Thyroid gland (tissue), 4 donors: ENCODE data around the gene RNASE4. TPM values are rescaled to one million over a fixed set of nuclear protein-coding genes. Genes with fewer than 3 reads are reported as not detected.
A peak's percentile ranks its signal among the peaks of the same experiment; 100 is the strongest.

Source experiments
- DNase-seq, 2 donors: peaks; one replicate each; pipeline ENCODE4 v3.0.0-alpha.2; 2019
- H3K27ac ChIP-seq, 3 donors: fragments of 200-600 bp; sonication (generic); 1 replicate in 2 of 3; 2 replicates in 1 of 3; pipeline ENCODE4 v1.5.1; 2016 to 2019; ENCODE audit warnings: mild to moderate bottlenecking in 1 of 3, moderate library complexity in 1 of 3
- H3K27me3 ChIP-seq: fragments of 200-600 bp; sonication (generic); one replicate; pipeline ENCODE4 v1.5.1; 2019
- H3K36me3 ChIP-seq, 2 donors: fragments of 200-600 bp; sonication (generic); one replicate each; pipeline ENCODE4 v1.5.1; 2016 to 2019
- H3K4me1 ChIP-seq, 2 donors: fragments of 200-600 bp; sonication (generic); one replicate each; pipeline ENCODE4 v1.5.1; 2017 to 2019
- H3K4me3 ChIP-seq, 3 donors: fragments of 200-600 bp; sonication (generic); replicated peaks in 1 of 3; 1 replicate in 2 of 3; 2 replicates in 1 of 3; pipeline ENCODE4 v1.5.1; 2016; ENCODE audit warnings: mild to moderate bottlenecking in 1 of 3
- H3K9me3 ChIP-seq: fragments of 200-600 bp; sonication (generic); one replicate; pipeline ENCODE4 v1.5.1; 2017
- POLR2A ChIP-seq, 2 donors: fragments of 450-650 bp; IDR thresholded peaks; one replicate each; pipeline ENCODE4 v1.6.1; 2017; ENCODE audit warnings: antibody characterized with exemption in 2 of 2, mild to moderate bottlenecking in 2 of 2, moderate library complexity in 1 of 2
- WGBS, 2 donors: methylation state at CpG; one replicate each; pipeline ENCODE4 v1.1.5; 2017; 5-methylcytosine and 5-hydroxymethylcytosine counted together
- intact Hi-C: fragments of 100-400 bp; cut with DNase I; formaldehyde crosslinking; loops from one replicate; pipeline ENCODE4 v1.15.1; 2023
- total RNA-seq, 4 donors: library from RNA; depleted of rRNA; stranded (reverse); fragments of >200 nt; gene quantifications; one replicate each; pipeline ENCODE4 v1.2.3, GENCODE V29; 2016
- TF ChIP-seq, protein P1 (sequence below), 6 experiments: fragments of 200-600 bp in 3 of 6; fragments of 450-650 bp in 3 of 6; sonication (generic) in 3 of 6; IDR thresholded peaks; one replicate each; pipeline ENCODE4 v1.5.1; 2016 to 2019; ENCODE audit warnings: antibody characterized with exemption in 6 of 6, mild to moderate bottlenecking in 2 of 6, inconsistent platforms in 1 of 6, moderate library complexity in 1 of 6

The RNASE4 gene
- total RNA-seq, 4 donors from 2014 or later, result 15.5 to 58.9 (median 45.8) TPM

DNA sequence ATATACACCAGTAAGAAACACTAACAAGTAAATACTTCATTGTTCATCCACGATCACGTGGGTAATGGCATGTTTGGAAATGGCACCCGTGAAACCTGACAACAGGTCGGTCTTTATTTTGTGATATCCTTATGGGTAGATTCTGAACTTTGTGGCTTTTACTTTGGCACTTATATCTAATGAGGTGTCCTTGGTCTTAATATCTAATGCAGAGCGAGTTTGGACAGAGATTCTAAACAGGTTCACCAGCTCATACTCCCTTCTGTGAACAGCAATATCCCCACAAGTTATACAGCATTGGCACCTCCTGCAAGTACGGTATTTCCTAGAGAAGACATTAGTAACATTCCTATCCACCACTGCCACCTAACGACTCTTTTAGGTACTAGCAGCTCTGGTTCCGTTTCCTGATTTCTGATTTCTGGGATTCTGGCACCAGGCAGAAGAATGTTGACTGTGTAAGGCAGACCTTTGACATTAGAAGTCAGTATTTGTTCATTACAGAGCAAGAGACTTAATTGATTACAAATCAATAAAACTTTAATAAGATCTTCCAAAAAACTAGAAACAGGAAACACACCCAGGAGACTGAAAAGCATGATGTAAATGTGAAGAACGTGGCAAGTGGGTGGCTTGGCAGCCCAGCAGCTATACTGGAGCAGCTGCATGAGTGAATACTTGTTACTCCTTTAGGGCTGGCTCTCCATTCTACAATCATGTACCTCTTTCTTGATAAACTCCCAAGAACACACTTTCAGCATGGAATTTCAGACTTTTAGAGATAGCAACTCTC is 6.7 kb downstream of the RNASE4 start:
- 28 to 31% methylated on average over 9 of the region's 9 CpGs for WGBS, 2 donors
- Histone ChIP-seq H3K4me1 (peaks cover 0 to 3% of the 10 kb centered on the region in 2 donors), H3K27me3 (no peaks in the 10 kb centered on the region), H3K9me3 (no peaks in the 10 kb centered on the region), H3K4me3 (no peak overlapping the region), H3K27ac (peak overlapping the region in 1 of 3 donors; percentile 31), H3K36me3 (no peaks in the 10 kb centered on the region)
- TF ChIP-seq POLR2A (IDR thresholded peaks at IDR 0.05), result no peak
- TF ChIP-seq, protein P1, sequence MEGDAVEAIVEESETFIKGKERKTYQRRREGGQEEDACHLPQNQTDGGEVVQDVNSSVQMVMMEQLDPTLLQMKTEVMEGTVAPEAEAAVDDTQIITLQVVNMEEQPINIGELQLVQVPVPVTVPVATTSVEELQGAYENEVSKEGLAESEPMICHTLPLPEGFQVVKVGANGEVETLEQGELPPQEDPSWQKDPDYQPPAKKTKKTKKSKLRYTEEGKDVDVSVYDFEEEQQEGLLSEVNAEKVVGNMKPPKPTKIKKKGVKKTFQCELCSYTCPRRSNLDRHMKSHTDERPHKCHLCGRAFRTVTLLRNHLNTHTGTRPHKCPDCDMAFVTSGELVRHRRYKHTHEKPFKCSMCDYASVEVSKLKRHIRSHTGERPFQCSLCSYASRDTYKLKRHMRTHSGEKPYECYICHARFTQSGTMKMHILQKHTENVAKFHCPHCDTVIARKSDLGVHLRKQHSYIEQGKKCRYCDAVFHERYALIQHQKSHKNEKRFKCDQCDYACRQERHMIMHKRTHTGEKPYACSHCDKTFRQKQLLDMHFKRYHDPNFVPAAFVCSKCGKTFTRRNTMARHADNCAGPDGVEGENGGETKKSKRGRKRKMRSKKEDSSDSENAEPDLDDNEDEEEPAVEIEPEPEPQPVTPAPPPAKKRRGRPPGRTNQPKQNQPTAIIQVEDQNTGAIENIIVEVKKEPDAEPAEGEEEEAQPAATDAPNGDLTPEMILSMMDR (IDR thresholded peaks at IDR 0.05), result peak; percentile 55 to 88 (median 82)
- peak; percentile 37 to 42 for DNase-seq
- intact Hi-C loops, result loop anchor here (10.0 kb wide), 1 partner anchor 156 kb away; no protein-coding TSS in a partner anchor

GRCh38 chr14:20692116-20692751 is 7.9 kb downstream of the RNASE4 start:
- intact Hi-C loops, result loop anchor here (10.0 kb wide), 1 partner anchor 157 kb away; no protein-coding TSS in a partner anchor
- no peak for TF ChIP-seq POLR2A (IDR thresholded peaks at IDR 0.05)
- TF ChIP-seq, protein P1 (IDR thresholded peaks at IDR 0.05), result no peak
- WGBS, 2 donors, result 92 to 95% methylated on average over 7 of the region's 7 CpGs

DNA sequence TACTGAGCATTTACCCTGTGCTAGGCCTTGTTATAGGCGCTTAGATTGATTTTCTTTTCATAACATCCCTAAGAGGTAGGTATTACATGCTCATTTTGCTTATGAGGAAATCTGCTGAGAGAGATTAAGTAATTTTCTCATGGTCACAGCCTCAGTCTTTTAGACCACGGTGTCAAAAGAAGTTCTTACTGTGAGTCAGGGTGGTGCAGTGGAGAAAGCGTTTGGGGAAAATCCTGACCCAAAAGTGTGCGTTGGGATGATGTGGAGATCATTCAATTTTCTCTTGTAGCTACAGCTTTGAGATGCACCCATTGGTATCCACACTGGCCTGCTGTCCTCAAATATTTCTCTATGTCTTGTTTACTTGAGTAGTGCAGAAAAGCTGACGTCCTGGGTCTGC is 12.4 kb downstream of the RNASE4 start:
- no peaks in the 10 kb centered on the region for H3K4me1 ChIP-seq
- H3K4me3 ChIP-seq, result no peak overlapping the region
- no peaks in the 10 kb centered on the region for H3K9me3 ChIP-seq
- intact Hi-C loops, result loop anchor here (10.0 kb wide), 1 partner anchor 162 kb away; no protein-coding TSS in a partner anchor
- no peak overlapping the region for H3K27ac ChIP-seq
- TF ChIP-seq, protein P1 (IDR thresholded peaks at IDR 0.05), result no peak
- TF ChIP-seq POLR2A (IDR thresholded peaks at IDR 0.05), result no peak
- no peaks in the 10 kb centered on the region for H3K27me3 ChIP-seq
- no peaks in the 10 kb centered on the region for H3K36me3 ChIP-seq
- 94 to 95% methylated on average over 5 of the region's 5 CpGs for WGBS, 2 donors
- no peak for DNase-seq

More at GRCh38 chr14:20692116-20692751, 7.9 kb downstream of the RNASE4 start:
- H3K9me3 ChIP-seq, result no peaks in the 10 kb centered on the region
- H3K4me3 ChIP-seq, result no peak overlapping the region
- H3K27ac ChIP-seq, result no peak overlapping the region
- H3K27me3 ChIP-seq, result no peaks in the 10 kb centered on the region
- DNase-seq, result no peak
- H3K4me1 ChIP-seq, result peaks cover 0 to 3% of the 10 kb centered on the region in 2 donors
- no peaks in the 10 kb centered on the region for H3K36me3 ChIP-seq

GRCh38 chr14:20697273-20698017 is 13.1 kb downstream of the RNASE4 start:
- Histone ChIP-seq H3K9me3 (no peaks in the 10 kb centered on the region), H3K4me1 (no peaks in the 10 kb centered on the region), H3K27ac (no peak overlapping the region), H3K4me3 (no peak overlapping the region), H3K36me3 (no peaks in the 10 kb centered on the region), H3K27me3 (no peaks in the 10 kb centered on the region)
- peak; percentile 65 to 74 for DNase-seq
- intact Hi-C loops, result loop anchor here (10.0 kb wide), 1 partner anchor 163 kb away; no protein-coding TSS in a partner anchor
- 34 to 39% methylated on average over 6 of the region's 6 CpGs for WGBS, 2 donors
- TF ChIP-seq POLR2A (IDR thresholded peaks at IDR 0.05), result no peak
- TF ChIP-seq, protein P1 (IDR thresholded peaks at IDR 0.05), result peak; percentile 28 to 85 (median 68)
